HG03139 (cell line): ENCODE measurements around the gene PHF2.
"Not testable (repeated sequence)": the region's sequence is repeated elsewhere in the genome, so short reads cannot be mapped to it uniquely, and the experiment has no call there.

Source experiments
- ATAC-seq: cut with Tn5 transposase; IDR thresholded peaks from one replicate; pipeline ENCODE4 v1.9.1; 2021; ENCODE audit not compliant: unreplicated experiment

Gene PHF2

GRCh38 chr9:93662952-93663572 is 86.7 kb downstream of the PHF2 start:
- no peak for ATAC-seq

DNA sequence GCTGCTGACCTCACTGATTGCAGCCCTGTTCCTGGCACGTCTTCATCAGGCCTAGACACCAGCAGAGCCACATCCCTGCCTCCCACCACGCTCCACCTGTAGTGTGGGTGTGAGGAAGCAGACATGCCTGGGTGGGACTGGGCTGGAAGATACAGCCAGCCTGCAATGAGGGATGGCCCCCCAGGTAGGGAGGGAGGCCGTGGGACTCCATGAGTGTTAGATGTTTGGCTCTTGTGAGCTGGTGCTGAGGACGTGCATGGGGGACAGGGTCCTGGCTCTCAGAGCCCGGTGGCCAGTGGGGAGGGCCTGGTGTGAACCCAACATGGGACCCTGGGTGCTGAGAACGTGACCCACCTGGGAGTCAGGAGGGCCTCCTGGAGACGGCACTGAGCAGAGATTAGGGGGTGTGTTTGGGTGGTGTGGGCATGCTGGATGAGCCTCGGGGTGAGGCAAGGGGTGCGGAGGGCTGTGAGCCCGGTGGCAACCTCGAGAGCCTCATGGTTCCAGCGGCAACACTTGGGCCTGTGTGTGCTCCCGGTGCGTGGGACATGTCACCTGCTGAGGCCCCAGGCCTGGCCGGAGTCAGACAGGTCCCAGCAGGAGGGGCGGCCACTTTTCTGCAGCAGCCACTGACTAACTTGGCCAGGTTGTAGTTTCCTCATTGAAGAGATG is 87.6 kb downstream of the PHF2 start:
- ATAC-seq: no peak

DNA sequence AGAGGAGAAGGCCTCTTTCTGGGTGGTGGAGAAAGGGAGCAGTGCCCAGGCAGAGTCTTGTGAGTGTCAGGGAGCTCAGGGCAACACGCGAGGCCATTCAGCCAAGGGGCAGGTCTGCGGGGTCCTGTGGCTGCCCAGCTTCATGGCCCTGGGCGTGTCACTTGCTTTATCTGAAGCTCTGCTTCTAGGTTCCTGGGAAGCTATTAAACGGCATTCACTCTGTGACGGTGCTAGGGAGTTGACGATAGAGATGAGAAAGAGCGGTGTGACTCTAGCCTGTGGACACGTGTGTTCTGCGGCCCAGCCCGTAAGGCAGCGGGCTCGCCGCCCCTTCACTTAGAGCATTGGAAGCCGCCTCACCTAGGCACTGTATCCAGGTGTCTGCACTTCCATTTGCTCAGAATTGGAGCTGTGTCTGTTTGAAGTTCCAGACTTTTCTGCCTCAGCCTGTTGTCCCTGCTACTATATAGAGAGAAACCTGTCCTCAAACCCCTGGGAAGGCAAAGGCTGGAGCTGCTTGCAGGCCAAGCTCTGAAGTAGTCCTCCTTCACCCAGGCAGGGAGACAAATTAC is 88.3 kb downstream of the PHF2 start:
- ATAC-seq: no peak

DNA sequence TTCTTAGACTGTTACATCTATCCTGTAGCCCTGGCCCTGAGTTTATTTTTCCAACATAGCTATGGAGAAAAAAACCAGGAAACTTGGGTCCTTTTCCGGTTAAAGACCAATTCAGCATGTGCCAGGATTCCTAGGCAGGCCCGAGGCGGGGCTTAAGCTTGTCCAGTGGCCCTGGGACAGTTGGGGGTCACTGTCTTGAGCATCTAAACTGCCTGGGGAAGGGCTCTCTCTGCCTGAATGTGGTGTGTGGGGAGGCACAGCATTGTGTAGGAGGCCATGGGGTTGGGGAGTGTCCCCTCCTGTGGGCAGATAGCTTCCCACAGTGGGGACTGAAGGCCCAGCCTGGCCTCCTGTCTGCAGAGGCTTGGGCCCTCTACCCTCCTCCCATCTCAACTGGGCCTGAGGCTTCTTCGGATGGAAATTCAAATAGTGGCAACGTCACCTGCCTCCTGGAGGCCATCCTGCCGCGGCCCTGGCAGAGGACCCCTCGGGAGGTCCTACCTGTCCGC is 88.8 kb downstream of the PHF2 start:
- ATAC-seq: no peak

GRCh38 chr9:93665637-93666438 is 89.5 kb downstream of the PHF2 start:
- no peak for ATAC-seq

- not testable (repeated sequence) for ATAC-seq
These were observed 90.0 kb downstream of the PHF2 start for GRCh38 chr9:93666439-93666784.

- no peak for ATAC-seq
These were observed 90.6 kb downstream of the PHF2 start for GRCh38 chr9:93667006-93667405.

DNA sequence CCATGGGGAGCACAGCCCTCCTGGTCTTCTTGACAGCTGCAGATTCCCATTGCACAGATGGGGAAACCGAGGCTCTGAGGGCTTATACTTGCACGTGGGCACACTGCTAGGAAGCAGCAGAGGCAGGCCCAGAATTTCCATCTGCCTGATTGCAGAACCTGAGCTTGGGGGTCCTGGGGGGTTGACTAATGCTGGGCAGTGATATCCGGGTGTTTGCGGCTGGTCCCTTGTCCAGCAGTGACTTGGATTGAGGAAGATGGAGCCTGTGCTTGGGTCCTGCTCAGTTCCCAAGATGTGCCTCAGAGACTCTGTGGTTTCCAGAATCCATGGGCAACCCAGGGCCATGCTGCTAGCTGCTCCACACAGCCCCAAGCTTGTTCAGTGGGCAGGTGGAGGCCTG is 91.2 kb downstream of the PHF2 start:
- no peak for ATAC-seq

DNA sequence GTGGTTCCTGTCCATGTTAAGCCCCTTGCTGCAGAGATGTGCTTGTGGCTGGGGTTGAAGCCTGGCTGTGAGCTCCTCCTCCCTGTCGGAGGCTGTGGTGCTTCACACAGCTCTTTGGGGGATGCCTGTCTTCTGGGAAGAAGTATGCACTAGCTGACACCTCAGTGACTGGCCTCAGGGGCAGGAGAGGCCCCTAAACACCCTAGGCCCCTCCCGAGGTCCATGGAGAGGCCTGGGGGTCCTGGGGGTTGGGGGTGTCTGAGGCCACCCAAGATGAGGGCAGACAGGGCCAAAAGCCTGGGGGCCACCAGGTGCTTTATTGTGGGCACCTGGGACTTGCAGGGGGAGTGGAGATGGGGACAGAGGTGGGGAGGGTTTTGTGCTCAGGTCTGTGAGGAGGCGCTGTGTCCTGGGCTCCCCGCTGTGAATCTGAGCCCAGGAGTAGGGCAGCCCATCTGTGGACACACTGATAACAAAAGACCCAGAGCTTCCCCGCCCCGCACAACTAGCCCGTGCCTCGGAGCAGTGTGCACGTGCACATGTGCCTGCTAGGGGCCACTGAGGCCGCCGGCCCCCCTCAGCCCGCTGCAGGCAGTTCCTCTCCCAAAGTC is 92.0 kb downstream of the PHF2 start:
- no peak for ATAC-seq

- ATAC-seq: no peak
These were observed 93.0 kb downstream of the PHF2 start for GRCh38 chr9:93669116-93669957.

DNA sequence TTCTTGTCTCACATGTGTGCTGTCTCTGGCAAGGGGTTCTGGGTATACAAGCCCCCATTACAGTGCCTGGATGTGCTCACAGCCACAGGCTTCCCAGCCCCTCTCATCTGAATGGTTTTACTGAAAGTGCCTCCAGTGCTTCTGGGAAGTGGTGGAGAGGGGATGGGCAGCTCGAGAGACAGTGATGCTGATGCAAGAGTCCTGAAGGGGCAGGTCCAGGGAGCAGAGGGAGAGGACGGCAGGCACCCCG is 93.5 kb downstream of the PHF2 start:
- ATAC-seq: no peak

DNA sequence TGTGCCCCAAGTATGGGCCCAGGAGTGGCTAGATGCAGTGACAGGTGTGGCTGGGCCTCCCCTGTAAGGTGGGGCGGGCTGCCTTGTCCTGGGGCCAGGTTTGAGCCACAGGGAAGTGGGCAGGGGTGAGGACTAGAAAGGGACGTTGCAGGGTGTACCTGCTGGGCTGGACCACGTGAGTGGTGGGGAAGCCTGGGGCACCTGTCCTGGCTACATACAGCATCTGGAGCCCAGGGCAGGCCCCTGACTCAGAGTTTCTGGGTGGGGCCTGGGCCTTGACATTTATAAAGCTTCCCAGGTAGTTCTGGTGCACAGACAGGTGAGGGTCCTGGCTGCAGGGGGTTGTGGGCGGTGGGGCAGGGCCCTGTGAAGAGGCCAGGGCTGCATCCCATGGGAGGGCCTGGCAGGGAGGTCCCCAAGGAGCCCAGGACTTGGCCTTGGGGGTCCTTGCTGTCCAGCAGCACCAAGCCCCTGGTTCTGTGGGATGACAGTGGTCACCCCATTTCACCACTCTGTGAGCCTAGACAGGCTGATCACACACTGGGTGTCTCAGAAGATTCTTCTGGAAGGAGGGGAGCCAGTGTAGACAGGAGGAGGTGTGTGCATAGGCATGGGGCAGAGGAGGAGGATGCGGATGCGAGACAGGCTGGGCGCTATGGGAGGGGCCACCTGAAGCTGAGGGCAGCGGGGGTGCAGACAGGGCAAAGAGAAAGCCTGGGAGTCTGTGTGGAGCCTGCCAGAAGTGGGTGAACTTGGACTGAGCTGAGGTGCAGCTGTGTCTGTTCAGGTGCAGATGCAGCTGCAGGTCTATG is 94.0 kb downstream of the PHF2 start:
- no peak for ATAC-seq

GRCh38 chr9:93671020-93671338 is 94.6 kb downstream of the PHF2 start:
- no peak for ATAC-seq

GRCh38 chr9:93672330-93673020 is 96.1 kb downstream of the PHF2 start:
- ATAC-seq: not testable (repeated sequence)

DNA sequence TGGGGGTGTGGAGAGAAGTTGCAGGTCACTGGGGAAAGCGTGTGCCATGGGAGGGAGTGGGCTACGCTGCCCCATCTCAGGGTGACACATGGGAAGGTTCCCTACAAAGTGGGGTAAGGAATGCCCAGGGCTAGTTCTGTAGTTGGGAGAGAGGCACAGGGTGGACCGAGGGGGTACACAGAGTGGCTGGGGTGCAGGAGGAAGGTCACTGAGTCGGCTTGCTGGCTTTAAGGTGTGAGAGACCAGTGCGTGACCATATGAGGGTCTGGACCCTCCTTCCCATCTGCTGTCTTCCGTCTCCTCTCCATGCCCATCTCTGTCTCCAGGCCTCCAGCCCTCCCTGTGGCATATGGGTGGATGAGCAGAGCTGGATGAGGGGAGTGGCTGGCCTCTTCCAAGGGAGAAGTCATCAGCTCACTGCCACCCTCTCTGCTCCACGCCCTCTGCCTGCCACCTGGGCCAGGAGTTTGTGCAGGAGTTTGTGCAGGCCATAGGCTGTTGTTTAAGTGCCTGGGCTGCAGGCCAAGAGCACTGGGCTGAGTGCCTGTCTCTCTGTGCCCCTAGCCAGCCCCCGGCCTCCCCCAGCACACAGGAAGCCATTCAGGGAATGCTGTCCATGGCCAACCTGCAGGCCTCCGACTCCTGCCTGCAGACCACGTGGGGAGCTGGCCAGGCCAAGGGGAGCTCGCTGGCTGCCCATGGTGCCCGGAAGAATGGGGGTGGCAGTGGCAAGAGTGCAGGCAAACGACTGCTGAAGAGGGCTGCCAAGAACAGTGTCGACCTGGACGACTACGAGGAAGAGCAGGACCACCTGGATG is 96.8 kb downstream of the PHF2 start:
- no peak for ATAC-seq

DNA sequence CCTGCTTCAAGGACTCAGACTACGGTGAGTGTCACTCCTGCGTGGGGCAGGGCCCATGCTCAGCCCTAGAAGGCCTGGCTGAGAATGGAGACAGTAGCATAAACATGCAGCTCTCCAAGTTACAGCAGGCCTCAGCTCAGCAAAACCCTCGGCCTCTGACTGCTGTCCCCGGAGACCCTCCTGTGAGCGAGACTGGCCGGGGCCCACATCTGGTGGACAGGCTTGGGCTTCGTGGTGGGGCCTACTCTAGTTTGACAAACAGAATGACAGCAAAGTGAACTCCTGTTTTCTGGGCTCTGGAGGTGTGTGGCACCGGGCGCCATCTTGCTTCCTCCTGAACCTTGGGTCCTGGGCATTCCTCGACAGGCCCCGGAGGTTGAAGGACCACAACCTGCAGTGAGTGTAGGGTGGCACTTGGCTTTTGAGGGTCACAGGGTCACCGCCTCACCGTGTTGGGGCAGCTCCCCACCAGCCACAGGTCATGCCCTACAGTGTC is 97.5 kb downstream of the PHF2 start:
- no peak for ATAC-seq

DNA sequence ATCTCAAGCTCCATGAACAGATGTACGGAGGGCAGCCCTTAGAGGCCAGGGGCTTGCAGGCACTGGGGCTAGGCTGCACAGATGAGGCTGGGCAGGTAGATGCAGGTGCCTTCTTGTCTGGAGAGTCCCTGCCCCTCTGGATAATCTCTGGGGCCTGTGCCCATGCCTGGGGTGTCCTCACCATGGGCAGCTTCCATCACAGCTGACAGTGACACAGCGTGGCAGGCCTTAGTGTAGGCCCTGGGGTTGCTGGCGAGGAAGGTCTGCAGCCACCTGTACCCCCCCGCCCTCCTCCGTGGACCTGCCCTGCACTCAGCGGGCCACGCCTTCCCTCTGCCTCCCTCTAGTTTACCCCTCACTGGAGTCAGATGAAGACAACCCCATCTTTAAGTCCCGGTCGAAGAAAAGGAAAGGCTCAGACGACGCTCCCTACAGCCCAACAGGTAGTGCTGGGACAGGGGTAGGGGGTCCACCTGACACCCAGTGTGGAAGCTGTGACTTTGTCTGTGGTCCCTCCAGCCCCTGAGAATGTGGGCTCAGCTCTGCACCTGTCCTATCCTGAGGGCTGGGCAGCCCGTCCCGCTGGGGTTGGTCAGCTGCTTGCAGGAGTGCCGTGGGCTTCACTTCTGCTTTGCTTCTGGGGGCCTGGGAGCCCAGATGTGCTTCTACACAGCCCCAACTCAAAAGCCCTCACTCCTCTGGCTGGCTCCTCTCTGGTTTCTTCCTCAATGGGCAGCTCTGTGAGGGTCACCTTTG is 98.4 kb downstream of the PHF2 start:
- no peak for ATAC-seq
